ENCODE measurements around the gene VAV2. TPM values are rescaled to one million over a fixed set of nuclear protein-coding genes. Genes with fewer than 3 reads are reported as not detected.

Gene VAV2
- total RNA-seq, 3 donors from 2014 or later (not counting 1 experiment from before 2014, with no cell fraction given): 3.9 to 5.1 (median 4.8) TPM

DNA sequence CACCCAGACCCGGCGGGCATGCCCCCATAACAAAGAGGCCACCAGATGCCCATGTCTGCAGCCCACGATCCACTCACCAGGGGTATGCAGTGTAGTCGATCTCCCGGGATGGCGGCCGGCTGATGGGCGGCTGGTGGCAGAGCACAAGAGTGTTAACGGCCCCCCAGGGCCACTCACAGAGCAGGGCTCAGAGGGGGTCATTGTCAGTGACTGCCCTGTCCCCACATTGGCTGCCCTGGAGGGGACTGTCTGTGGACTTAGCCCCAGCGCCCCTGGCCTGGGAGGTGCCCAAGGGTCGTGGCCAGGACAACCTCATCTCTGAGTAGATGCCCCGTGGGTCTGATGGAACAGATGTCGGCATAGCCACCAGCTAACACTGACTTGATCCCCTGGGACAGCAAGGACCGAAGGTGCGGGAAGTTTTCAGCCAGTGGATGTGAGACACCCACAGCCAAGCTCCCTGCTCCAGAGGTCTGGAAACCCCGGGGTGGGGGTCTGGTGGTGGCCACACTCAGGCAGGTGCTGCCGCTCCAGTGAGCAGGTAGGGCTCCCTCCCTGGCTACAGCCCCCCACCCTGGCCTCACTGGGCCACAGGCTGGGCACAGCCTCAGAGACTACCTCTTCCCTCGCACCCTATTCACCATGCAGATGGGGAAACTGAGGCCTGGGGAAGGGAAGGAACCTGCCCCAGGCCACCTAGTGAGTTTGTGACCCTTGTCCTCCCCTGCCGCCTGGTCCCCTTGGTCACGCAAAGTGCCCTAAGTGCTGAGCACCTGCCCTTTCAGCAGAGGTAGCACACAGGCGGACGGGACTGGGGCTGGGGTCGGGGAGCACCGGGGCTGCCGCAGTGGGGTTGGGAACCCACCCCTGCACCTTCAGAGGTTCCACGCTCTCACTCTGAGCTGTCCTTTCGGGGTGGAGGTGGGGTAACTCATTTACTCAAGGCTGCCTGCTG lies 215.9 kb downstream of the VAV2 start:
- Histone ChIP-seq H3K27ac (ENCODE audit: low read length) (no peak overlapping the region), H3K27me3 (ENCODE audit: control insufficient read depth, insufficient read depth, low read length) (no peaks in the 10 kb centered on the region), H3K4me3 (ENCODE audit: low read length) (no peak overlapping the region), H3K9me3 (ENCODE audit: control insufficient read depth, insufficient read depth, low read length) (no peaks in the 10 kb centered on the region), H3K36me3 (ENCODE audit: control insufficient read depth, insufficient read depth, low read length) (no peaks in the 10 kb centered on the region), H3K4me1 (ENCODE audit: control insufficient read depth, insufficient read depth, low read length) (no peaks in the 10 kb centered on the region)
- WGBS (ENCODE audit: insufficient coverage): 93% methylated on average over 27 of the region's 27 CpGs
- no peak overlapping the region for H3K27ac Mint-ChIP-seq
- no peaks in the 10 kb centered on the region for H3K4me1 Mint-ChIP-seq
- H3K27me3 Mint-ChIP-seq (ENCODE audit: low read depth in 2 of 2): no peaks in the 10 kb centered on the region
- DNase-seq: no peak
- intact Hi-C loops (cut with micrococcal nuclease): no loop called here
- no peak for ATAC-seq
- H3K36me3 Mint-ChIP-seq: no peaks in the 10 kb centered on the region
- no peaks in the 10 kb centered on the region for H3K9me3 Mint-ChIP-seq
- H3K4me3 Mint-ChIP-seq: no peak overlapping the region
- TF ChIP-seq CTCF (IDR thresholded peaks at IDR 0.05): no peak

DNA sequence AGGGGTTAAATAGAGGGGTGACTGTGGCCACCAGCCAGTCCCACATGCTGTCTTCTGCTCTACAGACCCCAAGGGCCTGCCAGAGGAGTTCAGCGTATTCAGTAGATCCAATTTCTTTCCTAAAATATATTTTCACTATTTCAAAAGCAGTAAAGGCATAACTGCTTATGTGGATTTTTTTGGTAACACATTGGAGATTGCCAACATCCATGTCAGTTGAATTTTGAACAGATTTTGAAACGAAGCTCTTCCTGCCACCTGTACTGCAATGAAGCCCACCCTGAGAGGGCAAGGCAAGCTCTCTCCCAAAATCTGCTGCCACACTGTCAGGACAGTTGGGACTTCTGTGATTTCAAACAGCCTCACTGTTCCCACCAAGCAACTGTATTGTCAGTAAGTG lies 216.8 kb downstream of the VAV2 start:
- intact Hi-C loops (cut with micrococcal nuclease): no loop called here
- no peak overlapping the region for H3K4me3 Mint-ChIP-seq
- Histone ChIP-seq H3K4me3 (ENCODE audit: low read length) (no peak overlapping the region), H3K9me3 (ENCODE audit: control insufficient read depth, insufficient read depth, low read length) (no peaks in the 10 kb centered on the region), H3K27me3 (ENCODE audit: control insufficient read depth, insufficient read depth, low read length) (no peaks in the 10 kb centered on the region), H3K4me1 (ENCODE audit: control insufficient read depth, insufficient read depth, low read length) (no peaks in the 10 kb centered on the region), H3K27ac (ENCODE audit: low read length) (no peak overlapping the region), H3K36me3 (ENCODE audit: control insufficient read depth, insufficient read depth, low read length) (no peaks in the 10 kb centered on the region)
- no peak overlapping the region for H3K27ac Mint-ChIP-seq
- H3K9me3 Mint-ChIP-seq: no peaks in the 10 kb centered on the region
- no peak for TF ChIP-seq CTCF (IDR thresholded peaks at IDR 0.05)
- H3K27me3 Mint-ChIP-seq (ENCODE audit: low read depth in 2 of 2): no peaks in the 10 kb centered on the region
- no peaks in the 10 kb centered on the region for H3K4me1 Mint-ChIP-seq
- no peaks in the 10 kb centered on the region for H3K36me3 Mint-ChIP-seq
- ATAC-seq (no peak), DNase-seq (no peak)
- 73% methylated on average over 2 of the region's 2 CpGs for WGBS (ENCODE audit: insufficient coverage)

DNA sequence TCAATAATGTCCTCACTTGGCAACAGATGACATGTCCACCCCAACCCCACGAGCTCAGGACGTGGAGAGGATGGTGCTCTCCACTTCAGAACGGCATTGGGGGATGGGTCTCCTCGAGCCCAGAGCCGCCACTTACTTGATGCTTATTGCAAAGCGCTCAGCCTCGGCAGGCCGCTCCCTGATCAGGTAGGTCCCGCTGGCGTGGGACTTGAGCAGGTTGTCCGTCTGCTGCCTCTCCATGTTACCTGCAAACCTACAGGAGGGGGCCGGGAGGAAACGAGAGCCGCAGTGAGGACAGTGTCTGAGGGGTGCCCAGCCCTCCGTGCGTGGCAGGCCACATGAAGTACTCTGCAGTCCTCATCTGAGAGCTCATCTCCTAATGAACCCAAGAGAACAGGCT lies 217.3 kb downstream of the VAV2 start:
- Mint-ChIP-seq H3K4me1 (no peaks in the 10 kb centered on the region), H3K9me3 (no peaks in the 10 kb centered on the region), H3K27me3 (ENCODE audit: low read depth in 2 of 2) (no peaks in the 10 kb centered on the region), H3K4me3 (no peak overlapping the region), H3K27ac (no peak overlapping the region), H3K36me3 (no peaks in the 10 kb centered on the region)
- Histone ChIP-seq H3K9me3 (ENCODE audit: control insufficient read depth, insufficient read depth, low read length) (no peaks in the 10 kb centered on the region), H3K27ac (ENCODE audit: low read length) (no peak overlapping the region), H3K27me3 (ENCODE audit: control insufficient read depth, insufficient read depth, low read length) (no peaks in the 10 kb centered on the region), H3K4me1 (ENCODE audit: control insufficient read depth, insufficient read depth, low read length) (no peaks in the 10 kb centered on the region), H3K4me3 (ENCODE audit: low read length) (no peak overlapping the region), H3K36me3 (ENCODE audit: control insufficient read depth, insufficient read depth, low read length) (no peaks in the 10 kb centered on the region)
- TF ChIP-seq CTCF (IDR thresholded peaks at IDR 0.05): no peak
- intact Hi-C loops (cut with micrococcal nuclease): no loop called here
- WGBS (ENCODE audit: insufficient coverage): 96% methylated on average over 16 of the region's 16 CpGs
- DNase-seq (no peak), ATAC-seq (no peak)
